ENCODE measurements around the gene ITGB5.
"Not testable (repeated sequence)": the region's sequence is repeated elsewhere in the genome, so short reads cannot be mapped to it uniquely, and the experiment has no call there.

ITGB5 gene

DNA sequence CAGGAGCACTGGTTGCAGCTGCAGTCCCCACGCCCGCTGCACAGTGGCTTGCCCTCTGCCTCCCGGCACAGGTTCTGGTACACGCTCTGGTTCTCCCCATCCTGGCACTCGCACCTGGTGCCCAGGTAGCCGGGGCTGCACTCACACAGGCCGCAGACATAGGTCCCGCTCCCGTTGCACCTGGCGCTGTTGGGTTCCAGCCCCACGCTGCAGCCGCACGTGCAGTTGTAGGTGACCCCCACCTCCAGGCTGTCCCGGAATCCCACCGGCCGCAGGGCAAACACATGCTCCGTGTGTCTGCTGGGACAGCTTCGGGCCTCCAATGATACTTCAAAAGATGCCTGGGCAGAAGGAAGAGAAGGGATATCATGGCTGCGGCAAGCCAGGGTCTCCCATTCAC, 90.7 kb downstream of the ITGB5 start:
- in situ Hi-C loops (cut with MboI; ENCODE audit: low pct_unique_long_range_greater_than_20kb, low sequenced_read_pairs, unreplicated experiment) = no loop called here
- no peak for DNase-seq (ENCODE audit: low spot score)
- TF ChIP-seq, protein P1, sequence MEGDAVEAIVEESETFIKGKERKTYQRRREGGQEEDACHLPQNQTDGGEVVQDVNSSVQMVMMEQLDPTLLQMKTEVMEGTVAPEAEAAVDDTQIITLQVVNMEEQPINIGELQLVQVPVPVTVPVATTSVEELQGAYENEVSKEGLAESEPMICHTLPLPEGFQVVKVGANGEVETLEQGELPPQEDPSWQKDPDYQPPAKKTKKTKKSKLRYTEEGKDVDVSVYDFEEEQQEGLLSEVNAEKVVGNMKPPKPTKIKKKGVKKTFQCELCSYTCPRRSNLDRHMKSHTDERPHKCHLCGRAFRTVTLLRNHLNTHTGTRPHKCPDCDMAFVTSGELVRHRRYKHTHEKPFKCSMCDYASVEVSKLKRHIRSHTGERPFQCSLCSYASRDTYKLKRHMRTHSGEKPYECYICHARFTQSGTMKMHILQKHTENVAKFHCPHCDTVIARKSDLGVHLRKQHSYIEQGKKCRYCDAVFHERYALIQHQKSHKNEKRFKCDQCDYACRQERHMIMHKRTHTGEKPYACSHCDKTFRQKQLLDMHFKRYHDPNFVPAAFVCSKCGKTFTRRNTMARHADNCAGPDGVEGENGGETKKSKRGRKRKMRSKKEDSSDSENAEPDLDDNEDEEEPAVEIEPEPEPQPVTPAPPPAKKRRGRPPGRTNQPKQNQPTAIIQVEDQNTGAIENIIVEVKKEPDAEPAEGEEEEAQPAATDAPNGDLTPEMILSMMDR (IDR thresholded peaks at IDR 0.05; ENCODE audit: extremely low read depth, insufficient read depth, missing control alignments) = no peak

GRCh38 chr3:124793054-124793739, 94.0 kb downstream of the ITGB5 start:
- TF ChIP-seq, protein P1 (IDR thresholded peaks at IDR 0.05; ENCODE audit: extremely low read depth, insufficient read depth, missing control alignments) = no peak
- no peak for DNase-seq (ENCODE audit: low spot score)
- in situ Hi-C loops (cut with MboI; ENCODE audit: low pct_unique_long_range_greater_than_20kb, low sequenced_read_pairs, unreplicated experiment) = no loop called here

DNA sequence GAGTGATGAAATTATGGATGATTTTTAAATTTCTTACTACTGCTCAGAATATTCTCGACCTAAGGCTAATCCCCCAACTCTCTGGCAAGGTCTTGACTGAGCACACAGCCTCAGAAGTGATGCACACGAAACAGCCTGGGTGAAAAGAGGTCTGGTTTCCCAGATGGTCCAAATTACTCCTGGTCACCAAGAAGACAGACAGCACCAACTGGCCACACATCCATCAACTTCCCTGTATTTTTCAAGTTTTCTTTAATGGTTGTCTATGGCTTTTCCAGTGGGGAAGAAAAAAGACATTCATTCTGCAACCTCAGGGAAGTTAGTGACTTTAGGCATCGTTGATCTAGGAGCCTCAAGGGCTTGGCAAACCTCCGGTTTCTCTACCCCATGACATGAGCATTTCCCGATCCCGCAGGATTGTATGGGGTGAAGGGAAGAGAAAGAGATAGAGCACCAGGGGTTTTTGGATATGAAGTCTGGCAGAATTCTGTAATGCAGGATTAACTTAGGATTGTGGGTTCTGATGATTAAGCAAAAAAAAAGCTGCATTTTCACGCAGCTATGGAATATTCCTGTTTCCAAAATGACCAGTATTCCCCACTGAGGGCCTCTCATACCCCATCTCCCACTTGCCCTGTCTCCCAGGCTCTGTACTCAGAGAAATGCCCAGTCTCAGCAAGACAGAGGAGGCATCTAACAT, 94.7 kb downstream of the ITGB5 start:
- no peak for DNase-seq (ENCODE audit: low spot score)
- TF ChIP-seq, protein P1 (IDR thresholded peaks at IDR 0.05; ENCODE audit: extremely low read depth, insufficient read depth, missing control alignments) = no peak
- in situ Hi-C loops (cut with MboI; ENCODE audit: low pct_unique_long_range_greater_than_20kb, low sequenced_read_pairs, unreplicated experiment) = no loop called here

- TF ChIP-seq, protein P1 (IDR thresholded peaks at IDR 0.05; ENCODE audit: extremely low read depth, insufficient read depth, missing control alignments) = no peak
- DNase-seq (ENCODE audit: low spot score) = no peak
- in situ Hi-C loops (cut with MboI; ENCODE audit: low pct_unique_long_range_greater_than_20kb, low sequenced_read_pairs, unreplicated experiment) = no loop called here
Measured at GRCh38 chr3:124791639-124792151, 95.5 kb downstream of the ITGB5 start.

DNA sequence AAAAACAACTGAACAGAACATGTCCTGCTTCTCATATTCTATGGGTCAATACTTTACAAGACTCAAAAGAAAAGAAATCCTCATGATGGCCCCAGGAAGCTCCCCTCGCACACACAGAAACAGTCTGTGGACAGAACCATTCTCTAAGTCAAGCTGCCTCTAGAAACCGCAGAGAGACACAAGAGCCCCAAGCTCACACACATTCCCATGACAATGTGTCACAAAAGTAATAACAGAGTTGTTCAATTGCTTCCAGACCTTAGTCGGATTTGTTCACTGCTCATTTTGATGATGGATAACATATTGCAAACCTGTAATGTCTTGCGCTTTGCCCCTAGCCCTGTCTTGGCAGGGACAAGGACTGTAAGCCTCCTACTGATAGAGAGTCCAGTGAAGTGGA, 96.0 kb downstream of the ITGB5 start:
- DNase-seq (ENCODE audit: low spot score) = no peak
- in situ Hi-C loops (cut with MboI; ENCODE audit: low pct_unique_long_range_greater_than_20kb, low sequenced_read_pairs, unreplicated experiment) = no loop called here
- TF ChIP-seq, protein P1 (IDR thresholded peaks at IDR 0.05; ENCODE audit: extremely low read depth, insufficient read depth, missing control alignments) = no peak

DNA sequence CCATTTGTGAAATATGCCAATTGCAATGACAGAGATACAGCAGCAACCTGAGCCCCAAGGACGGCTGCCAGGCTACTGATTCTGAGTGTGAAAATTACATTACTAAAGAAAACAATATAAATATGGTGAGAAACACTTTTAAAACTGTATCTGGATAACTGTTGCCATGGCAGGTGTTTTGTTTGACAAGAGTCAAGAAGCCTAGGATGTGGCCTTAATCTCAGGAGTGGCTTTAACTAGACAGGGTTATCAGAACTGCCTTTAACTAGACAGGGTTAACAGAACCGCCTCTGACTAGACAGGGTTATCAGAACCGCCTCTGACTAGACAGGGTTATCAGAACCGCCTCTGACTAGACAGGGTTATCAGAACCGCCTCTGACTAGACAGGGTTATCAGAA, 98.1 kb downstream of the ITGB5 start:
- DNase-seq (ENCODE audit: low spot score); in situ Hi-C loops (cut with MboI; ENCODE audit: low pct_unique_long_range_greater_than_20kb, low sequenced_read_pairs, unreplicated experiment): not testable (repeated sequence)

DNA sequence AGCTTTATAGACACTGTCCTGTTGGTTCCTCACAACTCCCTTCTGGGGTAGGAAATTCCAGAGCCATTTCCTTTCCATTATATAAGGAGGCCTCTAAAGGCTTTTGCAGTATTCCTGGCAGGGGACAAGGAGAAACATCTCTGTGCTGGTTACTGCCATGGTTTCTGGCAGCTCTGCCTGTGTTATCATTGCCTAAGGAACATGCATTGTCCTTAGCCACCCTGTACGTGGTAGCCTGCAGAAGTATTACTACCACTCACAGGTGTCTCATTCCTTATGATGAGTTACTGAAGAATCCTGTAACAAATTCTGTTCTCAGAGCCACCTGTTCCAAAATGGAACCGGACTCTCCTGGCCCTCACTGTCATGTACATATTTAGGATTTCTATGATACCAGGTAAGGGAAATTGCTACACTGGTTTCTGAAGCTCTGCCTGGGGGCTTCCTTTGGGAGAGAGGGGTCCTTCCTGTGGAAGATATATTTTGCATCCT, 98.9 kb downstream of the ITGB5 start:
- in situ Hi-C loops (cut with MboI; ENCODE audit: low pct_unique_long_range_greater_than_20kb, low sequenced_read_pairs, unreplicated experiment) = no loop called here
- no peak for DNase-seq (ENCODE audit: low spot score)
- TF ChIP-seq, protein P1 (IDR thresholded peaks at IDR 0.05; ENCODE audit: extremely low read depth, insufficient read depth, missing control alignments) = no peak
